CD4-positive, alpha-beta T cell treated with Interleukin-4 for 1 hour (primary cell): ENCODE data around the gene CORO1C.

Experiments used
- DNase-seq, 2 donors: peaks; one replicate each; pipeline ENCODE4 v3.0.0-alpha.2; 2020 to 2022

The CORO1C gene

GRCh38 chr12:108724054-108724889 lies 7.0 kb downstream of the CORO1C start:
- peak; percentile 16 to 64 for DNase-seq

GRCh38 chr12:108722992-108723766 lies 8.1 kb downstream of the CORO1C start:
- DNase-seq: peak; percentile 13 to 33

- no peak for DNase-seq
Observed at GRCh38 chr12:108722463-108722862, 8.9 kb downstream of the CORO1C start.

GRCh38 chr12:108721824-108722223 lies 9.5 kb downstream of the CORO1C start:
- no peak for DNase-seq

- no peak for DNase-seq
Observed at GRCh38 chr12:108720757-108721514, 10.4 kb downstream of the CORO1C start.

GRCh38 chr12:108717243-108717642 lies 14.1 kb downstream of the CORO1C start:
- no peak for DNase-seq

- DNase-seq: no peak
Observed at GRCh38 chr12:108714866-108715265, 16.5 kb downstream of the CORO1C start.

- no peak for DNase-seq
Observed at GRCh38 chr12:108713471-108713870, 17.8 kb downstream of the CORO1C start.

GRCh38 chr12:108712925-108713203 lies 18.5 kb downstream of the CORO1C start:
- DNase-seq: no peak

GRCh38 chr12:108712165-108712924 lies 19.0 kb downstream of the CORO1C start:
- DNase-seq: no peak

- DNase-seq: no peak
Observed at GRCh38 chr12:108711489-108712164, 19.7 kb downstream of the CORO1C start.

GRCh38 chr12:108709697-108710096 lies 21.6 kb downstream of the CORO1C start:
- no peak for DNase-seq

- DNase-seq: no peak
Observed at GRCh38 chr12:108704527-108704926, 26.8 kb downstream of the CORO1C start.

- DNase-seq: no peak
Observed at GRCh38 chr12:108702595-108703320, 28.6 kb downstream of the CORO1C start.

- DNase-seq: no peak
Observed at GRCh38 chr12:108701779-108702441, 29.4 kb downstream of the CORO1C start.

- no peak for DNase-seq
Observed at GRCh38 chr12:108700833-108701541, 30.3 kb downstream of the CORO1C start.

GRCh38 chr12:108699955-108700563 lies 31.3 kb downstream of the CORO1C start:
- DNase-seq: no peak

- DNase-seq: no peak
Observed at GRCh38 chr12:108697905-108698304, 33.4 kb downstream of the CORO1C start.

- DNase-seq: no peak
Observed at GRCh38 chr12:108696996-108697290, 34.4 kb downstream of the CORO1C start.
